WERI-Rb-1 (cell line): ENCODE measurements around the gene CDKAL1.
"Not testable (repeated sequence)": the region's sequence is repeated elsewhere in the genome, so short reads cannot be mapped to it uniquely, and the experiment has no call there.

ENCODE experiments used
- DNase-seq: peaks from one replicate; pipeline ENCODE4 v3.0.0-alpha.2; 2020
- H3K27ac ChIP-seq: fragments of 250-450 bp; sonication (Bioruptor Pico); 2 replicates; pipeline ENCODE4 v1.5.1; 2020; ENCODE audit warnings: mild to moderate bottlenecking, moderate library complexity
- H3K27me3 ChIP-seq: fragments of 250-450 bp; sonication (Bioruptor Pico); 2 replicates; pipeline ENCODE4 v1.5.1; 2021; ENCODE audit warnings: mild to moderate bottlenecking, low read depth, moderate library complexity; ENCODE audit not compliant: insufficient read depth, severe bottlenecking
- H3K36me3 ChIP-seq: fragments of 250-450 bp; sonication (Bioruptor Pico); 2 replicates; pipeline ENCODE4 v1.5.1; 2020; ENCODE audit warnings: mild to moderate bottlenecking, moderate library complexity
- H3K4me3 ChIP-seq: 2 replicates; pipeline ENCODE4 v1.5.1; 2011; ENCODE audit warnings: low read depth, mild to moderate bottlenecking, control low read depth, low read length
- H3K9me3 ChIP-seq: fragments of 250-450 bp; sonication (Bioruptor Pico); 2 replicates; pipeline ENCODE4 v1.5.1; 2021; ENCODE audit warnings: mild to moderate bottlenecking, moderate library complexity; ENCODE audit not compliant: severe bottlenecking
- CTCF ChIP-seq: IDR thresholded peaks from 2 replicates; pipeline ENCODE4 v1.5.1; 2011; ENCODE audit warnings: low read depth, mild to moderate bottlenecking, control low read depth, inconsistent platforms, low read length

The CDKAL1 gene

GRCh38 chr6:20915626-20916025 is 381.4 kb downstream of the CDKAL1 start:
- TF ChIP-seq CTCF = no peak
- Histone ChIP-seq H3K9me3 (peaks cover 6% of the 10 kb centered on the region), H3K36me3 (no peaks in the 10 kb centered on the region), H3K27ac (no peak overlapping the region), H3K4me3 (no peak overlapping the region), H3K27me3 (no peaks in the 10 kb centered on the region)
- DNase-seq = no peak

GRCh38 chr6:20916086-20916485 is 381.8 kb downstream of the CDKAL1 start:
- no peak overlapping the region for H3K27ac ChIP-seq

GRCh38 chr6:20918868-20919267 is 384.6 kb downstream of the CDKAL1 start:
- H3K27me3 ChIP-seq = no peaks in the 10 kb centered on the region

More at GRCh38 chr6:20916086-20916485, 381.8 kb downstream of the CDKAL1 start:
- H3K36me3 ChIP-seq = no peaks in the 10 kb centered on the region
- no peak for DNase-seq
- no peak for TF ChIP-seq CTCF
- H3K9me3 ChIP-seq = peaks cover 6% of the 10 kb centered on the region
- H3K4me3 ChIP-seq = no peak overlapping the region
- no peaks in the 10 kb centered on the region for H3K27me3 ChIP-seq

GRCh38 chr6:20919677-20920385 is 385.6 kb downstream of the CDKAL1 start:
- no peaks in the 10 kb centered on the region for H3K27me3 ChIP-seq
- H3K4me3 ChIP-seq = no peak overlapping the region
- H3K9me3 ChIP-seq = peaks cover 6% of the 10 kb centered on the region
- H3K27ac ChIP-seq = no peak overlapping the region
- no peak for DNase-seq
- no peaks in the 10 kb centered on the region for H3K36me3 ChIP-seq
- TF ChIP-seq CTCF = no peak

More at GRCh38 chr6:20918868-20919267, 384.6 kb downstream of the CDKAL1 start:
- Histone ChIP-seq H3K36me3 (no peaks in the 10 kb centered on the region), H3K4me3 (no peak overlapping the region), H3K27ac (no peak overlapping the region), H3K9me3 (peaks cover 6% of the 10 kb centered on the region)
- no peak for TF ChIP-seq CTCF
- DNase-seq = no peak

GRCh38 chr6:20921578-20921977 is 387.3 kb downstream of the CDKAL1 start:
- Histone ChIP-seq H3K9me3 (no peaks in the 10 kb centered on the region), H3K4me3 (no peak overlapping the region), H3K27me3 (no peaks in the 10 kb centered on the region), H3K27ac (no peak overlapping the region), H3K36me3 (no peaks in the 10 kb centered on the region)
- no peak for DNase-seq
- TF ChIP-seq CTCF = no peak

- Histone ChIP-seq H3K27me3 (no peaks in the 10 kb centered on the region), H3K27ac (no peak overlapping the region), H3K9me3 (no peaks in the 10 kb centered on the region), H3K4me3 (no peak overlapping the region), H3K36me3 (no peaks in the 10 kb centered on the region)
- no peak for TF ChIP-seq CTCF
- DNase-seq = no peak
Measured at GRCh38 chr6:20922743-20923142, 388.5 kb downstream of the CDKAL1 start.

GRCh38 chr6:20924094-20924493 is 389.8 kb downstream of the CDKAL1 start:
- not testable (repeated sequence) for H3K4me3 ChIP-seq

More at GRCh38 chr6:20924094-20924493, 389.8 kb downstream of the CDKAL1 start:
- DNase-seq, H3K9me3 ChIP-seq, H3K36me3 ChIP-seq, H3K27ac ChIP-seq, H3K27me3 ChIP-seq: not testable (repeated sequence)
